ENCODE data around the gene AFF2. TPM values are rescaled to one million over a fixed set of nuclear protein-coding genes. Genes with fewer than 3 reads are reported as not detected.

AFF2 gene
- total and polyA plus RNA-seq, 8 donors: 0.04 to 0.93 (median 0.41) TPM

DNA sequence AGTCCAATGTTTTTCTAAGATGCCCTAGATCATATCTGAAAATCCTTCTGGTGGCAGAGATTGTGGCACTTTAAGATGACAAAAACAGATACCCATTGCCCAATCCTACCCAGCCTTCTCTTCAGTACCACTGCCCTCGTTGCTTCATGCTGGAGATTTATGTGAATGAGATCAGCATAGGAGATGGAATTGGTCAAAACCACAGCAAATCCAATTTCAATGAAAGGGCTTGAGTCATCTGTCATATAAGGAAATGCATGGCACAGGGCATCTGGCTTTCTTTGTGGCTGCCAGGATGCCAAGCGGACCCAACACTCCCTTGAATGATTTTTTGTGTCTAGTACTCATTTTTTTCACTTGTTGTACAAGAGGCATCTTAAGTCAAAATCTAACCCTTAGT is 16.8 kb downstream of the AFF2 start:
- H3K9me3 ChIP-seq: no peaks in the 10 kb centered on the region
- no peak overlapping the region for H3K27ac ChIP-seq
- FAIRE-seq (no peak), ATAC-seq (no peak), DNase-seq (no peak)
- no peaks in the 10 kb centered on the region for H3K4me1 ChIP-seq
- TF ChIP-seq, protein P1, sequence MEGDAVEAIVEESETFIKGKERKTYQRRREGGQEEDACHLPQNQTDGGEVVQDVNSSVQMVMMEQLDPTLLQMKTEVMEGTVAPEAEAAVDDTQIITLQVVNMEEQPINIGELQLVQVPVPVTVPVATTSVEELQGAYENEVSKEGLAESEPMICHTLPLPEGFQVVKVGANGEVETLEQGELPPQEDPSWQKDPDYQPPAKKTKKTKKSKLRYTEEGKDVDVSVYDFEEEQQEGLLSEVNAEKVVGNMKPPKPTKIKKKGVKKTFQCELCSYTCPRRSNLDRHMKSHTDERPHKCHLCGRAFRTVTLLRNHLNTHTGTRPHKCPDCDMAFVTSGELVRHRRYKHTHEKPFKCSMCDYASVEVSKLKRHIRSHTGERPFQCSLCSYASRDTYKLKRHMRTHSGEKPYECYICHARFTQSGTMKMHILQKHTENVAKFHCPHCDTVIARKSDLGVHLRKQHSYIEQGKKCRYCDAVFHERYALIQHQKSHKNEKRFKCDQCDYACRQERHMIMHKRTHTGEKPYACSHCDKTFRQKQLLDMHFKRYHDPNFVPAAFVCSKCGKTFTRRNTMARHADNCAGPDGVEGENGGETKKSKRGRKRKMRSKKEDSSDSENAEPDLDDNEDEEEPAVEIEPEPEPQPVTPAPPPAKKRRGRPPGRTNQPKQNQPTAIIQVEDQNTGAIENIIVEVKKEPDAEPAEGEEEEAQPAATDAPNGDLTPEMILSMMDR (IDR thresholded peaks at IDR 0.05): no peak
- 46 to 54% methylated on average over 2 of the region's 2 CpGs for WGBS, 2 donors
- no peaks in the 10 kb centered on the region for H3K36me3 ChIP-seq
- peaks cover 0 to 12% (median 3%) of the 10 kb centered on the region in 4 donors for H3K27me3 ChIP-seq
- intact Hi-C loops (cut with DNase I): no loop called here
- no peak overlapping the region for H3K4me3 ChIP-seq

DNA sequence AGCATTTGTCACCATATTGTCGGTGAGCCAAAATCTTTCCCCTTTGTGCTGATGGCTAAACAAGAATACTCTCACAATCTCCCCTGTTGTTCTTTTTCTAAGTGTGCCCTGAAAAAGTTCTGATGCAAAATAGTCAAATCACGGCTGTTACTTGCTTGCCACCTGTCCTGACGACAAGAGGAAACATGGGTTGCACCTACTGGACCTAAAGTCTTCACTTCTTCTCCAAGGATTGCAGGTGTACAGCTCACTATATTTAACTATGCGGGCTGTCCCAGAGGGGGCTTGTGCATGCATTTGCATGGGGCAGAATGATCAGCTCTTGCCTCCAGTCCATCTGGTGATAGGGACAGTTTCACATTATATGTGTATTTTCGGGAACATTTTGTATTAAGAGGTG is 21.6 kb downstream of the AFF2 start:
- 58 to 65% methylated on average over 5 of the region's 5 CpGs for WGBS, 2 donors
- TF ChIP-seq, protein P1 (IDR thresholded peaks at IDR 0.05): no peak
- H3K9me3 ChIP-seq: no peaks in the 10 kb centered on the region

DNA sequence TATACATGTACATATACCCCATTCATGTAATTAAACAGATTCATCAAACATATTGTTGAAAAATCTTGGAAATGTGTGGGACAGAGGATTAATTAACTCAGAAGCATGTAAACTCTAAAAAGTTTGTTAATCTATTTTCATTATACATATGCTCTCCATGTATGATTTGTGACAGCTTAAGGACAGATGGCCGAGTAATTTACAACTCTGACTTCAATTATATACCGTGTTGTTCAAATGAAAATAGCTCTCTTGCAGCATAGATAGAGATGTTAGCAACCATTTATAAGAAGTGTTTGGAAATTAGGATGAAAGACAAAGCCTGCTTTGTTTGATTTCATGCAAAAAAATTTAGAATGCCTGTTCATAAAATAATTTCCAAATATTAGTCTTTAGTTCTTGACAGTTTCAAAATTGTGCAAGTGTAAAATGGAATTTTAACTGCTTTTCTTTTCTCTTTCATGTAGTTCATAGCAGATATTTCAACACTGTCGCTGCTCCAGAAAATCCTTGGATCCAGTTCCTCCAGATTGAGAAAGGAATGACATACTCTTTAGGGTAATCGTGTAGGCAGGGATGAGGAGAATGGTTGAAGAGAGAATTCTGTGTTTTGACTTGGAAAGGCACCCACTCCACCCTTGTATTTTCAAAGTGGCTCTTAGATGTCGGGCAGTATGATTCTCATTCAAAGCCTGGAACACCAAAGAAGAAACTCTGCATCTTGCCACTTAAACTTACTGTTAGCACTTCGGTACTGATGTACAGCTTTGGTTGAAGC is 23.1 kb downstream of the AFF2 start:
- DNase-seq (no peak), FAIRE-seq (peak; percentile 23), ATAC-seq (no peak)
- Histone ChIP-seq H3K9me3 (no peaks in the 10 kb centered on the region), H3K4me1 (no peaks in the 10 kb centered on the region), H3K27me3 (peaks cover 0 to 16% (median 6%) of the 10 kb centered on the region in 4 donors), H3K27ac (no peak overlapping the region), H3K4me3 (no peak overlapping the region), H3K36me3 (no peaks in the 10 kb centered on the region)
- WGBS, 2 donors: 41 to 43% methylated on average over 6 of the region's 6 CpGs
- intact Hi-C loops (cut with DNase I): no loop called here
- TF ChIP-seq, protein P1 (IDR thresholded peaks at IDR 0.05): no peak

More for the DNA sequence above, 21.6 kb downstream of the AFF2 start:
- Histone ChIP-seq H3K36me3 (no peaks in the 10 kb centered on the region), H3K27ac (no peak overlapping the region), H3K27me3 (peaks cover 0 to 14% (median 6%) of the 10 kb centered on the region in 4 donors), H3K4me3 (no peak overlapping the region), H3K4me1 (no peaks in the 10 kb centered on the region)
- ATAC-seq (no peak), FAIRE-seq (no peak), DNase-seq (no peak)
- intact Hi-C loops (cut with DNase I): no loop called here

DNA sequence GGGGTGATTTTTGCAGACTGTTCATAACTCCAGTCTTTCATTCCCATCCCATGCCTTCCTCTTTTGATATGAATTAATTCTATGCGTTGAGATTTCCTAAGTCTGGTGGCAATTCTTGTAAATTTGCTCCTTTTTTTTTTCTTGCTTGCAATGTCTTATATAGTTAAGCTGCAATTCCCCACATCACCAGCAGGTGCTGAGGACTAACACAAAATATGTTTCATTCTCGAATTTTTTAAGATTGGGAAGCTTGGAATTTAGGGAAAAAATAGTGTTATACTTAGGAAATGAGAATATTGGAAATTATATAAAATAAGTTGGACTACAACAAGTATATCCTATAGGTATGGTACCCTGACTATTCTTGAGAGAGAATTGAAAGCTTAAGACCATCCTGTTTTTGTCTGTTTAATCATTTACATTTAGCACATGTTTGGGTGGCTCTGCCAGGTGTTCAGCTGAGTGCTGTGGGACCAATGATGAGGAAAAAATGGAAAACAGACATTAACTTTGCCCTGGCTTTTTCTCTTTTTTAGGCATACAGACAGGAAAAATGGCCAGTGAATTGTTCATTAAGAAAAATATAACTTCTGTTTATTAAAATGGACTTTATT is 30.2 kb downstream of the AFF2 start:
- WGBS, 2 donors: 9 to 12% methylated on average over 2 of the region's 2 CpGs
- Histone ChIP-seq H3K27me3 (peaks cover 0 to 8% (median 0%) of the 10 kb centered on the region in 4 donors), H3K4me1 (no peaks in the 10 kb centered on the region), H3K4me3 (no peak overlapping the region), H3K36me3 (no peaks in the 10 kb centered on the region), H3K9me3 (no peaks in the 10 kb centered on the region), H3K27ac (no peak overlapping the region)
- TF ChIP-seq, protein P1 (IDR thresholded peaks at IDR 0.05): peak; percentile 52 to 82 (median 62)
- no peak for DNase-seq
- FAIRE-seq: peak; percentile 96
- intact Hi-C loops (cut with DNase I): no loop called here
- ATAC-seq: no peak

DNA sequence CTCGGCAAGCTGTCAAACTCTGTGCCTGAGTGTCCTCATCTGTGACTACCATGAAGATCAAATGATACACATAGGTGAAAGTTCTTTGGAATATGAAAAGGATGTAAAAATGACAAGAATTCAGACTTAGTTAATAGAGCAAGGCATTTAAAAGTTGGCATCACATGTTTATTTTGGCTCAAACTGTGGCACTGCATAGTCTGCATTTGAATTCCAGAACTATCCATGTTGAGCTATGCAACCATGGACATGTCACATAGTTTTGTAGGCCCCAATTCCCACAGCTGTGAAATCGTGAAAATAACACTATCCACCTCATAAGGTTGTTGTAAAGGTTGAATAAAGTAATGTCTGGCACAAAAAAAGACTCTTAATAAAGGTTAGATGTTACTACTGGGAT is 33.9 kb downstream of the AFF2 start:
- no peaks in the 10 kb centered on the region for H3K27me3 ChIP-seq
- intact Hi-C loops (cut with DNase I): no loop called here
- H3K4me3 ChIP-seq: no peak overlapping the region
- TF ChIP-seq, protein P1 (IDR thresholded peaks at IDR 0.05): no peak
- DNase-seq: no peak
- no peaks in the 10 kb centered on the region for H3K36me3 ChIP-seq
- no peak for FAIRE-seq
- no peaks in the 10 kb centered on the region for H3K4me1 ChIP-seq
- 70% methylated on average over 2 of the region's 2 CpGs for WGBS, 2 donors
- no peak for ATAC-seq
- H3K27ac ChIP-seq: no peak overlapping the region
- H3K9me3 ChIP-seq: no peaks in the 10 kb centered on the region
